Endothelial cell of umbilical vein (primary cell): ENCODE data around the gene MYMX. TPM values are rescaled to one million over a fixed set of nuclear protein-coding genes. Genes with fewer than 3 reads are reported as not detected.

Experiments used
- BruUV-seq: library from RNA; stranded (reverse); fragments of 400-500 nt; replicated peaks from 2 replicates; lab custom pipeline; 2021; lab: Mats Ljungman, UMichigan
- CTCF ChIA-PET: fragments of 300-600, 350-600 bp; sonication (Branson Sonifier 250); formaldehyde crosslinking; loops from one replicate; lab custom pipeline; 2021; ENCODE audit warnings: antibody characterized with exemption, inconsistent platforms; lab: Charles Lee
- POLR2A ChIA-PET: fragments of 300-600, 350-600 bp; sonication (Branson Sonifier 250); formaldehyde crosslinking; loops from one replicate; lab custom pipeline; 2021; ENCODE audit warnings: antibody characterized with exemption, inconsistent platforms; lab: Charles Lee
- DNase-seq: peaks from one replicate; pipeline ENCODE4 v3.0.0-alpha.2; 2011; ENCODE audit warnings: low read depth, low spot score
- FAIRE-seq: peaks from 2 replicates; lab custom pipeline; 2011; peaks lifted over from hg19 to GRCh38; lab: Jason Lieb, UNC
- H2AFZ ChIP-seq: 2 replicates; pipeline ENCODE4 v1.6.0; 2012; ENCODE audit warnings: low read depth, low read length, control low read depth, inconsistent platforms
- H3K27ac ChIP-seq: 2 replicates; pipeline ENCODE4 v1.5.1; 2011; ENCODE audit warnings: low read depth, mild to moderate bottlenecking, control low read depth, low read length, moderate library complexity; ENCODE audit not compliant: insufficient read depth
- H3K27me3 ChIP-seq, 2 experiments: 2 replicates each; pipeline versions ENCODE4 v1.6.0 to v1.6.1; 2011; ENCODE audit warnings: low read length in 2 of 2, mixed read lengths in 1 of 2; ENCODE audit not compliant: control insufficient read depth in 2 of 2, insufficient read depth in 2 of 2
- H3K36me3 ChIP-seq, 2 experiments: 2 replicates in 1 of 2; 3 replicates in 1 of 2; pipeline ENCODE4 v1.5.1; 2011; ENCODE audit warnings: low read length in 2 of 2, mild to moderate bottlenecking in 1 of 2, moderate library complexity in 1 of 2; ENCODE audit not compliant: control insufficient read depth in 2 of 2, insufficient read depth in 2 of 2; ENCODE audit errors: extremely low read depth in 1 of 2
- H3K4me1 ChIP-seq: 3 replicates; pipeline ENCODE4 v1.5.1; 2011; ENCODE audit warnings: mild to moderate bottlenecking, low read length; ENCODE audit not compliant: control insufficient read depth, insufficient read depth; ENCODE audit errors: extremely low read depth
- H3K4me2 ChIP-seq: 2 replicates; pipeline ENCODE4 v1.6.1; 2011; ENCODE audit warnings: low read length, control low read depth, mixed read lengths; ENCODE audit not compliant: insufficient read depth
- H3K4me3 ChIP-seq, 3 experiments: fragments of 200-600 bp in 1 of 3; sonication (generic), shearing (Covaris generic) in 1 of 3; replicated peaks in 1 of 3; 2 replicates each; pipeline ENCODE4 v1.5.1; 2011 to 2016; ENCODE audit warnings: control low read depth in 3 of 3, low read length in 3 of 3, mild to moderate bottlenecking in 2 of 3, inconsistent platforms in 1 of 3, low read depth in 1 of 3, moderate library complexity in 1 of 3; ENCODE audit not compliant: insufficient read depth in 1 of 3
- H3K79me2 ChIP-seq: 2 replicates; pipeline ENCODE4 v1.6.0; 2012; ENCODE audit warnings: low read length, inconsistent platforms; ENCODE audit not compliant: control insufficient read depth, insufficient read depth
- H3K9ac ChIP-seq: replicated peaks from 2 replicates; pipeline ENCODE3; 2011; ENCODE audit warnings: low read length, control low read depth; ENCODE audit not compliant: insufficient read depth; ENCODE audit errors: extremely low read depth
- H3K9me1 ChIP-seq: replicated peaks from 3 replicates; pipeline ENCODE4 v1.6.0; 2011; ENCODE audit warnings: mild to moderate bottlenecking, low read length; ENCODE audit not compliant: control insufficient read depth, insufficient read depth; ENCODE audit errors: extremely low read depth
- H3K9me3 ChIP-seq: replicated peaks from 2 replicates; pipeline ENCODE4 v1.5.1; 2012; ENCODE audit warnings: low read length, inconsistent platforms; ENCODE audit not compliant: control insufficient read depth, insufficient read depth
- H4K20me1 ChIP-seq: replicated peaks from 2 replicates; pipeline ENCODE3; 2011; ENCODE audit warnings: mild to moderate bottlenecking, low read length; ENCODE audit not compliant: control insufficient read depth, insufficient read depth; ENCODE audit errors: extremely low read depth
- CTCF ChIP-seq, 2 donors: IDR thresholded peaks; 1 replicate in 1 of 2; 2 replicates in 1 of 2; pipeline ENCODE4 v1.5.1; 2011; ENCODE audit warnings: low read length in 2 of 2, mild to moderate bottlenecking in 2 of 2, moderate library complexity in 2 of 2, control low read depth in 1 of 2, inconsistent platforms in 1 of 2, low read depth in 1 of 2; ENCODE audit not compliant: insufficient read depth in 1 of 2; ENCODE audit errors: extremely low read depth in 1 of 2
- GATA2 ChIP-seq: IDR thresholded peaks from 2 replicates; pipeline ENCODE4 v1.7.0; 2011; ENCODE audit warnings: low read depth, mild to moderate bottlenecking, moderate library complexity, mixed read lengths, low read length; ENCODE audit not compliant: insufficient read length, insufficient read depth
- POLR2A ChIP-seq: IDR thresholded peaks from 2 replicates; pipeline ENCODE4 v1.6.1; 2012; ENCODE audit warnings: low read depth, mild to moderate bottlenecking, control low read depth, low read length
- POLR2AphosphoS5 ChIP-seq: IDR thresholded peaks from 2 replicates; pipeline ENCODE4 v1.6.1; 2012; ENCODE audit warnings: low read depth, mild to moderate bottlenecking, control low read depth, low read length, moderate library complexity; ENCODE audit not compliant: insufficient read depth
- dilution Hi-C: fragments of 300-500 bp; cut with MboI; formaldehyde crosslinking; loops from one replicate; pipeline ENCODE4 v1.15.0; 2019; ENCODE audit warnings: low sequenced_read_pairs; ENCODE audit not compliant: extremely low pct_ligation_motif_present
- intact Hi-C: fragments of 100-400 bp; cut with micrococcal nuclease; formaldehyde crosslinking; loops from one replicate; pipeline ENCODE4 v1.10.0; 2022
- polyA plus RNA-seq, 4 experiments: library from polyadenylated mRNA; depleted of rRNA in 3 of 4; stranded (reverse) in 3 of 4; unstranded in 1 of 4; fragments of >200 nt; gene quantifications; 2 replicates each; pipeline versions ENCODE4 v1.2.1 to v1.2.3, GENCODE V29; 2011 to 2012; ENCODE audit warnings: missing spikeins in 1 of 4
- total RNA-seq: library from RNA; stranded (reverse); gene quantifications from 2 replicates; pipeline ENCODE4 v1.2.3, GENCODE V29; 2021

MYMX gene
- total and polyA plus RNA-seq, 2 donors (not counting 3 experiments of a cell fraction or from before 2014, with no cell fraction given): 0.18 TPM; not detected in 1

DNA sequence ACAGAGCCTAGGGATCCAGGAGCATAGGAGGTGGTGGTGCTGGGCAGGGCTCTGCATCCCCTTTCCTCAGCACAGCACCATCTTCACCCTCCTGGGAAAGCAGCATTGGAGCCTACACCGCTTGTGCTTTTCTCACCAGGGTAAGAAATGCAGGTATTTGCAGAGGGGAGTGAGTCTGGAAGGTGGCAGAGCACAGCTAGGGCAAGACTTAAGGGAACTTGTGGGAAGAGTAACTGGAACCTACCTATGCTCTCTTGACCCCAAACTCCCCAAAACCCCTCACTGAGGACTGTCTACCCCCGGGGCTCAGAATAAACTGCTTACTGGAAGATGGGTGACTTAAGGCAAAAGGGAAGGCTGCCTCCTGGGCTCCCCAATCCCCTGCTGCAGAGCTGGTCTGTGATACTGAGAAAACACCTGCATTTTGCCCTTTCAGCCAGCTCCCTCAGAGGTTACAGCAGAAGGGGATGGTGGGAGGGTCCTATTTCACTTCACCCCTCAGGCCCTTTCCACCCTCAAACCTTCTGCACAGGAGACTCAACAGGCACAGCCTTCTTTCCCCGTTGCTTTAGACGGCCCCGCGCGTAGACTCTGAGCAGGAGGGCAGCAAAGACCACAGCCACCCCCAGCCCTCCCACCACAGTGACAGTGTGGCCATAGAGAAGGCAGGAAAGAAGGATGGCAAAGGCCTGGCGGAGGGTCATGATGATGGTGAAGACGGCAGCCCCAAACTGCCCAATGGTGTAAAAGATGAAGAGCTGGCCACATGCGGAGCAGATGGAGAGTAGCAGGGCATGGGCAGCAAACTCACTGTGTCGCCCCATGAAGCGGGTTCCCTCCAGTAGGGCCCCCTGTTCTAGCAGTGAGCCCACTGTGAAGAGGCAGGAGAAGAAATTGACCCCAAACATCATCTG lies 37.7 kb downstream of the MYMX start:
- CTCF ChIA-PET: interaction anchor here (0.8 to 3.3 kb wide), 6 partner anchors 8 to 82 kb away, joined by 3 to 38 read pairs (median 6); partner anchors contain the start of gene HSP90AB1
- Histone ChIP-seq H3K36me3 (peaks cover 40 to 52% of the 10 kb centered on the region in 2 experiments), H3K4me1 (peaks cover 25% of the 10 kb centered on the region), H3K4me3 (no peak overlapping the region), H3K27ac (no peak overlapping the region), H3K27me3 (no peaks in the 10 kb centered on the region), H3K4me2 (no peak overlapping the region), H3K9me3 (no peaks in the 10 kb centered on the region), H3K9me1 (no peaks in the 10 kb centered on the region), H3K9ac (no peak overlapping the region), H3K79me2 (peaks cover 50% of the 10 kb centered on the region), H4K20me1 (peaks cover 5% of the 10 kb centered on the region), H2AFZ (no peak overlapping the region)
- dilution Hi-C loops (no loop called here), intact Hi-C loops (no loop called here)
- TF ChIP-seq CTCF (IDR thresholded peaks at IDR 0.05; ENCODE audit: extremely low read depth in 1 of 2, insufficient read depth in 1 of 2, low read depth in 1 of 2, low read length in 2 of 2): no peak
- TF ChIP-seq POLR2AphosphoS5: peak; percentile 35
- TF ChIP-seq GATA2: no peak
- peak; percentile 33 for TF ChIP-seq POLR2A
- DNase-seq: no peak
- POLR2A ChIA-PET: interaction anchor here (2.9 kb wide), 1 partner anchor 8 kb away, joined by 49 read pairs; the partner anchor contains the start of gene HSP90AB1
- BruUV-seq: TSS peak; percentile 18
- FAIRE-seq: no peak
